ENCODE measurements around the gene MAU2. TPM values are rescaled to one million over a fixed set of nuclear protein-coding genes. Genes with fewer than 3 reads are reported as not detected.

Gene MAU2
- total and polyA plus RNA-seq, 2 of the 13 experiments (the other 11 are each of a cell fraction or from before 2014, with no cell fraction given), result 16.8 to 33.8 TPM

- TF ChIP-seq ZBTB14 (CRISPR knock-in tag; IDR thresholded peaks at IDR 0.05) (no peak), ARID5B (CRISPR knock-in tag; IDR thresholded peaks at IDR 0.05) (0 out of 2 replicates have a peak, but pooled peaks have one; percentile 16), MLXIP (CRISPR knock-in tag; IDR thresholded peaks at IDR 0.05; ENCODE audit: borderline replicate concordance) (no peak), NR2F6 (IDR thresholded peaks at IDR 0.05) (no peak), NR2F6 (CRISPR knock-in tag; IDR thresholded peaks at IDR 0.05) (no peak), ZNF34 (CRISPR knock-in tag; IDR thresholded peaks at IDR 0.05; ENCODE audit: borderline replicate concordance) (0 out of 2 replicates have a peak, but pooled peaks have one; percentile 31), SSRP1 (CRISPR knock-in tag; IDR thresholded peaks at IDR 0.05) (no peak), SOX5 (CRISPR knock-in tag; IDR thresholded peaks at IDR 0.05; ENCODE audit: borderline replicate concordance) (no peak), ARNT (IDR thresholded peaks at IDR 0.05) (no peak), PHF21A (CRISPR knock-in tag; IDR thresholded peaks at IDR 0.05) (no peak), SMC3 (IDR thresholded peaks at IDR 0.05; ENCODE audit: low read length) (peak; percentile 50), SMARCC2 (IDR thresholded peaks at IDR 0.05) (no peak)
- TF ChIP-seq, protein P1, sequence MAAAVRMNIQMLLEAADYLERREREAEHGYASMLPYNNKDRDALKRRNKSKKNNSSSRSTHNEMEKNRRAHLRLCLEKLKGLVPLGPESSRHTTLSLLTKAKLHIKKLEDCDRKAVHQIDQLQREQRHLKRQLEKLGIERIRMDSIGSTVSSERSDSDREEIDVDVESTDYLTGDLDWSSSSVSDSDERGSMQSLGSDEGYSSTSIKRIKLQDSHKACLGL (CRISPR knock-in tag; IDR thresholded peaks at IDR 0.05), result no peak; the same call in 1 of the 2 replicates
- TF ChIP-seq, protein P2, sequence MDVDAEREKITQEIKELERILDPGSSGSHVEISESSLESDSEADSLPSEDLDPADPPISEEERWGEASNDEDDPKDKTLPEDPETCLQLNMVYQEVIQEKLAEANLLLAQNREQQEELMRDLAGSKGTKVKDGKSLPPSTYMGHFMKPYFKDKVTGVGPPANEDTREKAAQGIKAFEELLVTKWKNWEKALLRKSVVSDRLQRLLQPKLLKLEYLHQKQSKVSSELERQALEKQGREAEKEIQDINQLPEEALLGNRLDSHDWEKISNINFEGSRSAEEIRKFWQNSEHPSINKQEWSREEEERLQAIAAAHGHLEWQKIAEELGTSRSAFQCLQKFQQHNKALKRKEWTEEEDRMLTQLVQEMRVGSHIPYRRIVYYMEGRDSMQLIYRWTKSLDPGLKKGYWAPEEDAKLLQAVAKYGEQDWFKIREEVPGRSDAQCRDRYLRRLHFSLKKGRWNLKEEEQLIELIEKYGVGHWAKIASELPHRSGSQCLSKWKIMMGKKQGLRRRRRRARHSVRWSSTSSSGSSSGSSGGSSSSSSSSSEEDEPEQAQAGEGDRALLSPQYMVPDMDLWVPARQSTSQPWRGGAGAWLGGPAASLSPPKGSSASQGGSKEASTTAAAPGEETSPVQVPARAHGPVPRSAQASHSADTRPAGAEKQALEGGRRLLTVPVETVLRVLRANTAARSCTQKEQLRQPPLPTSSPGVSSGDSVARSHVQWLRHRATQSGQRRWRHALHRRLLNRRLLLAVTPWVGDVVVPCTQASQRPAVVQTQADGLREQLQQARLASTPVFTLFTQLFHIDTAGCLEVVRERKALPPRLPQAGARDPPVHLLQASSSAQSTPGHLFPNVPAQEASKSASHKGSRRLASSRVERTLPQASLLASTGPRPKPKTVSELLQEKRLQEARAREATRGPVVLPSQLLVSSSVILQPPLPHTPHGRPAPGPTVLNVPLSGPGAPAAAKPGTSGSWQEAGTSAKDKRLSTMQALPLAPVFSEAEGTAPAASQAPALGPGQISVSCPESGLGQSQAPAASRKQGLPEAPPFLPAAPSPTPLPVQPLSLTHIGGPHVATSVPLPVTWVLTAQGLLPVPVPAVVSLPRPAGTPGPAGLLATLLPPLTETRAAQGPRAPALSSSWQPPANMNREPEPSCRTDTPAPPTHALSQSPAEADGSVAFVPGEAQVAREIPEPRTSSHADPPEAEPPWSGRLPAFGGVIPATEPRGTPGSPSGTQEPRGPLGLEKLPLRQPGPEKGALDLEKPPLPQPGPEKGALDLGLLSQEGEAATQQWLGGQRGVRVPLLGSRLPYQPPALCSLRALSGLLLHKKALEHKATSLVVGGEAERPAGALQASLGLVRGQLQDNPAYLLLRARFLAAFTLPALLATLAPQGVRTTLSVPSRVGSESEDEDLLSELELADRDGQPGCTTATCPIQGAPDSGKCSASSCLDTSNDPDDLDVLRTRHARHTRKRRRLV (CRISPR knock-in tag; IDR thresholded peaks at IDR 0.05), result no peak
- TF ChIP-seq, protein P3, sequence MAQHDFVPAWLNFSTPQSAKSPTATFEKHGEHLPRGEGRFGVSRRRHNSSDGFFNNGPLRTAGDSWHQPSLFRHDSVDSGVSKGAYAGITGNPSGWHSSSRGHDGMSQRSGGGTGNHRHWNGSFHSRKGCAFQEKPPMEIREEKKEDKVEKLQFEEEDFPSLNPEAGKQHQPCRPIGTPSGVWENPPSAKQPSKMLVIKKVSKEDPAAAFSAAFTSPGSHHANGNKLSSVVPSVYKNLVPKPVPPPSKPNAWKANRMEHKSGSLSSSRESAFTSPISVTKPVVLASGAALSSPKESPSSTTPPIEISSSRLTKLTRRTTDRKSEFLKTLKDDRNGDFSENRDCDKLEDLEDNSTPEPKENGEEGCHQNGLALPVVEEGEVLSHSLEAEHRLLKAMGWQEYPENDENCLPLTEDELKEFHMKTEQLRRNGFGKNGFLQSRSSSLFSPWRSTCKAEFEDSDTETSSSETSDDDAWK (CRISPR knock-in tag; IDR thresholded peaks at IDR 0.05), result no peak
These were observed 40.5 kb downstream of the MAU2 start (continued) for GRCh38 chr19:19361075-19361594.

Measured in HepG2 (cell line).